ENCODE data around the gene TOR4A. TPM values are rescaled to one million over a fixed set of nuclear protein-coding genes. Genes with fewer than 3 reads are reported as not detected.

Gene TOR4A
- total and polyA plus RNA-seq, 8 donors, result 8.5 to 38.5 (median 11.1) TPM

DNA sequence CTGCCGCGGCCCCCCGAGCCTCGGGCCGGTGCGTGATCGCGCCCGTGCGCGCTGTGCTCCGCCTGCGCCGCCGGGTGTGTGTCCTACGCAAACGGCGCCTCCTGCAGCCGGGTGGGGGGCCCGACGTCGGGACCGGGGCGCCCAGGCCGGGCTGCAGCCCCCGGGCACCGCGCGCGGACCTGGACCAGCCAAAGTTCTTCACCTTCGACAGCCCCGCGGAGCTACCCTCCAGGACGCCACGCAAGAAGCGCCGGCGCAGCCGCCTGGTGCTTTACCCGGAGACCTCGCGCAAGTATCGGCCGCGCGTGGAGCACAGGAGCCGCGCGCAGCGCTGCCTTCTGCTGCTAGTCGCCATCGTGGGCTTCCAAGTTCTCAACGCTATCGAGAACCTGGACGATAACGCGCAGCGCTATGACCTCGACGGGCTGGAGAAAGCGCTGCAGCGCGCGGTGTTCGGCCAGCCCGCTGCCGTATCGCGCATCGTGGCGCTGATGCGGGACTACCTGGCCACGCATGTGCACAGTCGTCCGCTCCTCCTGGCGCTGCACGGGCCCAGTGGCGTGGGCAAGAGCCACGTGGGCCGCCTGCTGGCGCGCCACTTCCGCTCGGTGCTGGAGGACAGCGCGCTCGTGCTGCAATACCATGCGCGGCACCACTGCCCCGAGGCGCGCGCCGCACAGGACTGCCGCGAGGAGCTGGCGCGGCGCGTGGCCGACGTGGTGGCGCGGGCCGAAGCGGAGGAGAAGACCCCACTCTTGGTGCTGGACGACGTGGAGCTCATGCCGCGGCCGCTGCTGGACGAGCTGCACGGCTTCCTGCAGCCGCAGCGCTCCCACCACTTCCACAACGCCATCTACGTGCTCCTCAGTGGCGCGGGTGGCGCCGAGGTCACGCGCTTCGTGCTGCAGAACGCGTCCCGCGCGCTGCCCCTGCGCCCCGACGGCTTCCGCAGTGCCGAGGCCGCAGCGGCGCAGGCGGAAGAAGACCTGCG is 1.5 kb downstream of the TOR4A start:
- H3K27me3 ChIP-seq, result no peaks in the 10 kb centered on the region
- H3K4me3 ChIP-seq, result peak overlapping the region; percentile 59 to 87
- intact Hi-C loops (cut with DNase I), result no loop called here
- H3K36me3 ChIP-seq, result peaks cover 0 to 54% of the 10 kb centered on the region in 2 donors
- ATAC-seq, result no peak
- H3K9me3 ChIP-seq, result no peaks in the 10 kb centered on the region
- TF ChIP-seq, protein P1, sequence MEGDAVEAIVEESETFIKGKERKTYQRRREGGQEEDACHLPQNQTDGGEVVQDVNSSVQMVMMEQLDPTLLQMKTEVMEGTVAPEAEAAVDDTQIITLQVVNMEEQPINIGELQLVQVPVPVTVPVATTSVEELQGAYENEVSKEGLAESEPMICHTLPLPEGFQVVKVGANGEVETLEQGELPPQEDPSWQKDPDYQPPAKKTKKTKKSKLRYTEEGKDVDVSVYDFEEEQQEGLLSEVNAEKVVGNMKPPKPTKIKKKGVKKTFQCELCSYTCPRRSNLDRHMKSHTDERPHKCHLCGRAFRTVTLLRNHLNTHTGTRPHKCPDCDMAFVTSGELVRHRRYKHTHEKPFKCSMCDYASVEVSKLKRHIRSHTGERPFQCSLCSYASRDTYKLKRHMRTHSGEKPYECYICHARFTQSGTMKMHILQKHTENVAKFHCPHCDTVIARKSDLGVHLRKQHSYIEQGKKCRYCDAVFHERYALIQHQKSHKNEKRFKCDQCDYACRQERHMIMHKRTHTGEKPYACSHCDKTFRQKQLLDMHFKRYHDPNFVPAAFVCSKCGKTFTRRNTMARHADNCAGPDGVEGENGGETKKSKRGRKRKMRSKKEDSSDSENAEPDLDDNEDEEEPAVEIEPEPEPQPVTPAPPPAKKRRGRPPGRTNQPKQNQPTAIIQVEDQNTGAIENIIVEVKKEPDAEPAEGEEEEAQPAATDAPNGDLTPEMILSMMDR (IDR thresholded peaks at IDR 0.05), result no peak
- peak in 1 of 4 donors; percentile 80 for DNase-seq
- peaks cover 18 to 70% of the 10 kb centered on the region in 2 donors for H3K4me1 ChIP-seq
- peak overlapping the region; percentile 93 to 96 for H3K27ac ChIP-seq

DNA sequence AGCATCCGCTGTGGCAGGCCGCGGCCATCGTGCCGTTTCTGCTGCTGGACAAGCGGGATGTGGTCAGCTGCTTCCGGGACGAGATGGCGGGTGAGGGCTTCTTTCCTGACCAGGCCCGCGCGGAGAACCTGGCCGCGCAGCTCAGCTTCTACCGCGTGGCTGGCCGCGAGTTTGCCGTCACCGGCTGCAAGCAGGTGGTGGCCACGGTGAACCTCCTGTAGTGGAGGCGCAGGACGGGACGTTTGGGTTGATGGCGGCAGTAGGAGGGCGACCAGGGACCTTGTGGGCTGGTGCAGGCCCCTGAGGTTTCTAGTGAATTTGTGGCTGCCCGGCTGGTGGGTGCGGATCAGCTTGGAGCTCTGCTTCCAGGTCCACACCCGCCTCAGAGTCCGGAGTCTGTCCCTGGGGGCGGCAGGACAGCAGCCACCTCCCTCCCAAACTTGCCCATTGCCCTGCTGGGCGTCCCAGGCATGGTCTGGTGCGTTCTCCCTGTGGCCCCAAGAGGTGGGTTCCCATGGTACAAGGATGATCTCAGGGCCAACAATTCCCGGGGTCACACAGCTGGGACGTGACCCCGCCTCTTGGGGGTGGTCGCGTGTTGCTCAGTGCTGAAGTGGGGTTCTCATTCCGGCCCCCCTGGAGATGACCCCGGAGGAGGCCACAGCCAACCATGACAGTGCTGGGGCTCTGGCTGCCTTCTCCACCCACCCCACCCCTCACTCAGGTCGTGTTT is 2.4 kb downstream of the TOR4A start:
- peaks cover 15 to 70% of the 10 kb centered on the region in 2 donors for H3K4me1 ChIP-seq
- intact Hi-C loops (cut with DNase I), result no loop called here
- H3K36me3 ChIP-seq, result peaks cover 0 to 55% of the 10 kb centered on the region in 2 donors
- peak in 1 of 4 donors; percentile 60 for DNase-seq
- TF ChIP-seq, protein P1 (IDR thresholded peaks at IDR 0.05), result no peak
- H3K9me3 ChIP-seq, result no peaks in the 10 kb centered on the region
- ATAC-seq, result no peak
- no peak overlapping the region for H3K4me3 ChIP-seq
- H3K27me3 ChIP-seq, result no peaks in the 10 kb centered on the region
- no peak overlapping the region for H3K27ac ChIP-seq

DNA sequence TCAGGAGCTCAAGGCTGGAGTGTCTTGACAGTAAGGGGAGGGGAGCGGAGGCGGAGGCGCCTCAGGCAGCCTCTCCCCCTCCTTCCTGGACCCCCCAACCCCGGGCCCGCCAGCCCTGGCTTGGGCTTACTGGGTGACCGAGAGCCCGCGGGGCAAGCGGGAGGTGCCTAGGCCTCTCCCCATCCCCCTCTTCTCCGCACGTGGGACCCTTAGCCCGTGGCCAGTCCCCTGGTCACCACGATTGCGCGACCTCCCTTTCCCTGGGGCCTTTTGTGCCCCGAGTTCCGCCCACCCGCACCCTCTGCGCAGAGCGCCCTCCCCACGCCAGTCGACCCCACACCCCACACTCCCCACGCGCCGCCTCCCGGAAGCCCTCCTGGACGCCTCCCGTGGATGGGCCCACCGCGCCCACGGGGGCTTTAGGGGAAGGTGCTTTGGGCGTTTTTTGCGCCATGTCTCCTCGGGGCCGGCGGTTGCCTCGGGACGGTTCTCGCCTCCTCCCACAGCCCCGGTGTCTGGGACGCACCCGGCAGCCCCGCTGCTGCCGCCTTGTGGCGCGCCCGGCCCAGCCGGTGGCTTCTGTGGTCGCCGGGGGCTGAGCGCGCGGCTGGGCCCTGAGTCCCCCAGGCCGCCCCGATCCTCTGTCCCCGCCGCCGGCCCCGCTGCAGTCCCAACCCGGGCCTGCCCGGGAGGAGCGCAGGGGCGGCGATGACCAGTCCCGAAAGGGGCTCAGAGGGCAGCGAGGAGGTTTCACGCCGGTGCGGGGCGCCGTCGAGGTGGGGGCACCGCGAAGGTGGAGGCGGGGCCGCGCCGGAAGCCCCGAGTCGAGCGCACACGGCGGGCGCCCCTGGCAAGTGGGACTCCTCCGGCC is 3.2 kb downstream of the TOR4A start:
- Histone ChIP-seq H3K27ac (no peak overlapping the region), H3K36me3 (peaks cover 0 to 55% of the 10 kb centered on the region in 2 donors), H3K27me3 (no peaks in the 10 kb centered on the region), H3K9me3 (no peaks in the 10 kb centered on the region), H3K4me3 (no peak overlapping the region), H3K4me1 (peaks cover 15 to 62% of the 10 kb centered on the region in 2 donors)
- ATAC-seq (no peak), DNase-seq (peak in 2 of 4 donors; percentile 44 to 76)
- intact Hi-C loops (cut with DNase I), result no loop called here
- TF ChIP-seq, protein P1 (IDR thresholded peaks at IDR 0.05), result peak in 1 of 2 donors; percentile 18

DNA sequence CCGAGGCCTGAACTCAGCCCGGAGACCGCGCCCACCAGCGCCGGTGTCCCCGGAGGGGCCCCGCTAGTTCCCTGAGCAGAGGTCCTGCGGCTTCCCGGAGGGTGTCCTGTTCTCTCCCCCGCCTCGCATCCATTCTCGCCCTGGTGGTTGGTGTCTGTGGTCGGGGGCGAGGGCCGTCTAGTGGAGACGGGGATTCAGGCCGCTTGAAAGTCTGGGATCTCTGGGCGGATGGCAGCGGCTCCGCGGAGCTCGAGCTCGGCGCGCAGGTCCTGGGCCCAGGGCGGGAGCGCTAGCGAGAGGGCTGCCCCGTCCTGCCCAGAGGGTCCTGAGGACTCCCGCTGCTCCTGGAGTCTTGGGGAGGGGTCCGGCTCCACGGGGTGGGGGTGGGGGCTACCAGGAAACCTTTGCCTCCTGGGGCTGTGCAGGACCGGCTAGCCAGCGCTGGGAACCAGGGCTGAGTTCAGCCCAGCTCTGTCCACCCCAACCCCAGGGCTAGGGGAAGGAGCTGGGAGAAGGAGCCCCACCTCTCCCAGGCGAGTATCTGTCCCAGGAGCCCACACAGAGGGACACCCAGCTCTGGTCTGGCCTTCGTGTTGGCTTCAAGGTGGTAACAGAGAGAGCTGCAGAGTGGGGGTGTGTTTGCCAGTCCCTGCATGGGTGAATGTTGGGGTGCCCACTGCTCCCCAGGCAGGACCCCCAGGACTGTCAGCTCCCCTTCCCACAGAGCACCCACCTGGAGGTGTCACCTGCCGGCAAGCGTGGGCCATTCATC is 4.0 kb downstream of the TOR4A start:
- intact Hi-C loops (cut with DNase I), result no loop called here
- DNase-seq (no peak), ATAC-seq (no peak)
- H3K27me3 ChIP-seq, result no peaks in the 10 kb centered on the region
- no peaks in the 10 kb centered on the region for H3K9me3 ChIP-seq
- TF ChIP-seq, protein P1 (IDR thresholded peaks at IDR 0.05), result no peak
- H3K4me1 ChIP-seq, result peaks cover 10 to 53% of the 10 kb centered on the region in 2 donors
- H3K36me3 ChIP-seq, result peaks cover 0 to 55% of the 10 kb centered on the region in 2 donors
- H3K4me3 ChIP-seq, result no peak overlapping the region
- H3K27ac ChIP-seq, result no peak overlapping the region

Measured in left lung (tissue), 10 donors.